A172 (cell line): ENCODE results near the gene KLK12. TPM values are rescaled to one million over a fixed set of nuclear protein-coding genes. Genes with fewer than 3 reads are reported as not detected.

Experiments used
- DNase-seq: peaks from one replicate; pipeline ENCODE4 v3.0.0-alpha.2; 2015; ENCODE audit warnings: low spot score
- total RNA-seq: library from RNA; depleted of rRNA; stranded (reverse); fragments of >200 nt; shearing (Covaris generic); gene quantifications from 2 replicates; pipeline ENCODE4 v1.2.3, GENCODE V29; 2014

KLK12 gene
- total RNA-seq, 1 experiment from 2014 or later = not detected

DNA sequence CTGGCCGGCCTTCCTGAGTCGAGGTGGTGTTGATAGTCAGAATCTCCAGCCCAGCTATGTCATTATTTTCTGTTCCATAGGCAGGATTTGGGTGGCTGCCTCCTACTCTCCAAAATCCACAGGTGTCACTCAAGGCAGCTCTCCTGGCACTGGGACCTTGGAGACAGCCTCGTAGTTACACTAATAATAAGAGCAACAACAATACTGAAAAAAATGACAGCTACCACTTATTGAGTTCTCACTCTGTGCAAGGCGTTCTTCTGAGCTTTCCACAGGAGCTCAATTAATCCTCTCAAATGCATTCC is 12.2 kb upstream of the KLK12 start:
- no peak for DNase-seq

DNA sequence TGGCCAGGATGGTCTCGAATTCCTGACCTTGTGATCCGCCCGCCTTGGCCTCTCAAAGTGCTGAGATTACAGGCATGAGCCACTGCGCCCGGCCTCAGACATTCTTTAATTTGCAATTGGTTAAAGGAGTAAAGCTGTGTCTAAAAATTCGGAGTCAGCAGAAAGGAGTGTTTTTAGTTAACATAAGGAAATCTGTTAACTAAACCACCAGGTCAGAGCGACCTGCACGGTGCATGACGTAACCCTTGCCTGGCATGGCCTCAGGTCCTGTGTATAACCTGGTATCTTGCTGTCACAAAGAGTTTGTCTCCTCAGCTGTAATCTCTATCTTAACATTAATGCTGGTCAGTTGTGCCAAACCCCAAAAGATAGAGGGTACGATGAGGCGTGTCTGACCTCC is 9.5 kb upstream of the KLK12 start:
- DNase-seq = no peak

DNA sequence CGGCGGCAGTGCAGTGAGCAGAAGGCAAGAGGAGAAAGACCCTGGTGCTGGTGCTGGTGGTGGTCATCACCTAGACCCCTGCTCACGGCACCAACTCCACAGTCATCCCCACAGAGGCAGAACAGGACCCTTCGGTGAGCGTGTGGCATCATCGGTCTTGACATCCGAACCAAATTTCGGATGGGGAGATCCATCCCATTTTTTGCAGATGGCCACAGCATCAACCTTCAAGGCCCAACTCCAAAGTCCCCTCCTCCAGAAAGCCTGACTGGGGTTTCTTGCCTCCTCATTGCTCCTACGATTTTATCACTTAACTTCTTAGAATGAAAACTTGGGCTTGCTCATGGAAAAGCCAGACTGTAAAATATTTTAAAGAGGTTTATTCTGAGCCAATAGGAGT is 8.7 kb upstream of the KLK12 start:
- DNase-seq = no peak

DNA sequence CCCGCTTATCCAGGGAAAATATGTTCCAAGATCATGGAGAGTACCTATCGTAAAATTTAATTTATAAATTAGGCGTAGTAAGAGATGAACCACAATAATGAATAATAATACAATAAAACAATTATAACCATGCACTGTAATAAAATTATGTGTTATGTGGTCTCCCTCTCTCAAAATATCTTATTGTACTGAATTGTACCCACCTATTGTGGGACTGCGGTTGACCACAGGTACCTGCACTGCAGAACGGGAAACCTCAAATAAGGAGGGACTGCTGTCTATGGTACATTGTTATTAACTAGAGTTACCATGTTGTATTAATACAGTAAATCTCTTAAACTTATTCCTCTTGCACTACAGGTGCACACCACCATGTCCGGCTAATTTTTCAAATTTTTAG is 5.3 kb upstream of the KLK12 start:
- DNase-seq = no peak

DNA sequence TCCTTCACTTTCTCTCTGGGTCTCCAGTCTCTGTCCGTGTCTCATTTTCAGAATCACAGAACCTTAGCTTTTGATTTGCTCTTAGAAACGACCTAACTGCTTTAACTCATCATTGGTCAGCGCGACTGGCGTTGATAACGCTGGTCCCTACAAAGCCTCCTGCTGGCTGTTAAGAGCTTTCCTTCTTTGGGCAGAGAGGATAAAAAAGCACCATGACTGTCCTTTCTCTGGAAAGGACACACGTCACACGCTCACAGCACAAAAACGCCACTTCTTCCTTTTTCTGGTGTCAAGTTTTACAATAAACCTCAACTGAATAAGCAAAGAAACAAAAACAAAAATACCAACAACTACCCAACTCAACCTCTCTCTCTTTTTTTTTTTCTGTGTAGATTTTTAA is 1.7 kb upstream of the KLK12 start:
- no peak for DNase-seq

DNA sequence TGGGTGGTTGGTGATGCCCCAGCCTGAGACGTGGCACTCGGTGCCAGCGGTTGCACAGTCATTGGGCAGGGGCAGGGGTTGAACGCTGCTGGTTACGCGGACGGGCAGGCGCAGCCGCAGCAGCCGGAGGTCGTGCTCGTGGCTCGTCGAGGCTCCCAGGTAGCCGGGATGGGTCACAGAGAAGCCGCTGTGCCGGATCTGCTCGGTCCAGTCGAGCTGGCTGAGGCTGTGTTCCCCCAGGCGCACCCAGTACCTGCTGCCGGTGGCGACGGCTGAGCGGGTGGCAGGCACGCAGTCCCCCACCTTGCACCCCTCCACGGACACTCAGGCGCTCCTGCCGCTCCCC is 2.9 kb downstream of the KLK12 start:
- no peak for DNase-seq

DNA sequence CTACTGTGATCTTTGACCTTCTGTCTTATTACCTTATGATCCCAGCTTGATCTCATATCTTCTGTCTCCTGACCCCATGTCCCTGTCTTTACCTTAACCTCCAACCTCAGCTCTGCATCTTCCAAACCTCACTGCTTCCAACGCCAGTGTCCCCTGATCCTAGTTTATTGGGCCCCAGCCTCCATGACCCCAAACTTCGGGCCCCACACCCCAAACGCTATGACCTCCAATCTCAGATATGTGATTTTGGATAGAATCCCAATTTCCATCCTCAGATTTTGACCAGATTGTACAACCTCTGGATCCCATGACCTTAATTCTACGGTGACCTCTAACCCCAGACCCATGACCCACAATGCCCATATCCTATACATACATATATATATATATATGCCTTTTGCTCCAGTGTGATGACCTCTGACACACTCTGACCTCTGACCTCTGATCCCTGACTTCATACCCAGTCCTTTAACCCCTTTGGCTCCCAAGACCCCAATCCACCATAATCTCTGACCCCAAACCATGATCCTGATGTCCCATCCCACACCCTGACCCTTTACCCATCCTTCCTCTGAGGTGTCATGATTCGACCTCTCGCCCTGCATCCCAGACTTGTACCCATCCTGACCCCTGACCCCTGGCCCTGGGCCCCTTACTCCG is 3.5 kb downstream of the KLK12 start:
- DNase-seq = no peak

DNA sequence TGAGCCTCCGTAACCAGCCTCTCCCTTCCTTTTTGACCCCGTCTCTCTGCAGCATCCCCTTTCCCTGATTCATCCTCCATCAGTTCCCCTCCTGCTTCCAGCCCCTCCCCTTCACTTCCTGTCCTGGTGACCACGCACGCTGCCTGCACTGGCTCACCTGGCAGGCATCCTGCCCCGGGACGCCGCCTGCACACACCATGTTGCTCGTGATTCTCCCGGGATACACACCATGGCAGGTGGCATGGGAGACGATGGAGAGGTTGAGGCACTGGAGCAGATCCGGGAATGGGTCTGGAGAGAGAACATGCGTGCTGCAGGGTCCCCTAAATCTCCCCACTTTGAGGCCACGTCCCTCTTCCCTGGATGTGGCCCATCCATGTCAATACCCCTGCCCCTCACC is 4.2 kb downstream of the KLK12 start:
- no peak for DNase-seq

DNA sequence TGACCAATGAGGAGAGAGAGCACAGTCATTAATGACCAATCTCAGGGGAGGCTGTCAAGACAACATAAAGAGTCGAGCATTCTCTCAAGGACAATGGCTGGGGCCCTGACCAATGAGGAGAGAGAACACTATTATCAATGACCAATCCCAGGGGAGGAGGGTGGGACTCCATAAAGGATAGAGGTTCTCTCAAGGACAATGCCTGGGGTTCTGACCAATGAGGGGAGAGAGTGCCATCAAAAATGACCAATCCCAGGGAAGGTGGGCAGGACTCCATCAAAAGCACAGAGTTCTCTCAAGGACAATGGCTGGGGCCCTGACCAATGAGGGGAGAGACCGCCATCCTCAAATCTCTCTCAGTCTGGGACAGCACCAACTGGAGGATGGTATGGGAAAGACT is 5.1 kb downstream of the KLK12 start:
- DNase-seq = no peak

DNA sequence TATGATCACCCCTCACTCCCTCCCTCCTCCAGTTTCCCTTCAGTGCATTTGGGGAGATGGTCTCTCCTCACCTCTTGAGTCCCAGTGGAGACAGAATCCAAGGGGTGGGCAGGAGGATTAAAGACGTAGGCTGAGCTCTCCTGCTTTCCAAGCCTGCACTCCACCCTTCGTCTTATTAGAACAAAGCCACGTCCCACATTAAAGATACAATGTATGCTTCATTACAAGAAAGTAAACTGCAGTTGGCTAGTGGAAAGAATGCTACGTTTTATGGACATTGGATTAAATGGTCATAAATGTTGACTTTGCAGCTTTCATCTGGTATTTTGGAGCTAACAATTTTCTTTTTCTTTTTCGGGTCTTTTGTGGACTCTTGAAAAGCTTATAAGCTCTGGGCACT is 6.9 kb downstream of the KLK12 start:
- DNase-seq = no peak

DNA sequence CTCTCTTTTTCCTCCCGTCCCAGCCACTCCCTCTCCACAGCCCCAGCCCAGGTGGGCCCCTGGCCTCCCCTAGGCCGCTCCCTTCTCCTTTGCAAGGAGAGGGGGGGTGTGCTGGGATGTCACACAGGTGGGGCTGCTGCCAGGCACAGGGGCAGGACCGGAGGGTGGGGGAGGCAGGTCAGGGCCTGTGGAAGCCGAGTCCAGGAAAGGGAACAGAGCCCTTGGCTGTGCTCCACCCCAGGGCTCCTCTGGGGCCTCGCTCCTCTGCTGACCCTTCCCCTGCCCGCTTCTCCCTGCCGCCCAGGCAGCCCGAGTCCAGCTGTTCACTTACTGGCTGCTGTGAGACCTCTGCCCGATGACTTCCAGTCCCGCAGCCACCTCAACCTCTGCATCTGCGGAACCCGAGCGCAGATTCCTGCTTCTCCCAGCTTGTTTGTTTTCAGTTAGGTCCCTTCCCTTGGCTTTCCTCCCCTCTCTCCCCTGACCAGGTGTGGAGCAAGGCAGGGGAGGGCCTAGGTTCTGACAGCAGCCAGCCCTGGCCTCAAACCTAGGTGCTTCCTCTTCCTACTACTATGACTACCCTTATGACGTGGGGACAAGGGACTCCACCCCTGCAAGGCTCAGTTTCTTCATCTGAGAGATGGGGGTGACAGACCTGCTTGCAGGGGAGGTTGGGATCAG is 7.5 kb downstream of the KLK12 start:
- DNase-seq = no peak

DNA sequence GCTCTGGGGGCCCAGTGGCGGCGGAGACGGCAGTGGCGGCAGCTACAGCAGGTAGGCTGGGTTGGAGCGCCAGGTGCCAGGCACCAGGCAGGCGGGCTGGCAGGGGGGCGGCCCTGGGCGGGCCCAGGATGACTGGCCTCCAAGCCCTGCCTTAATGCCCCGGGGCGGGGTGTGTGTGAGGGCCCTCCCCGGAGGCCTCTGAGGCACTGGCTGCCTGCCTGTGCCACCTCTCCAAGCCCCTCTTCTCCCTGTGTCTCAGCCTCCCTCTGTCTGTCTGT is 8.3 kb downstream of the KLK12 start, which contains the start of gene KLK11:
Gene KLK11, minus strand, starts transcription at position 63 of the 278 bp plus-strand sequence. CDS start 985 bp downstream, outside the sequence.
- no peak for DNase-seq

DNA sequence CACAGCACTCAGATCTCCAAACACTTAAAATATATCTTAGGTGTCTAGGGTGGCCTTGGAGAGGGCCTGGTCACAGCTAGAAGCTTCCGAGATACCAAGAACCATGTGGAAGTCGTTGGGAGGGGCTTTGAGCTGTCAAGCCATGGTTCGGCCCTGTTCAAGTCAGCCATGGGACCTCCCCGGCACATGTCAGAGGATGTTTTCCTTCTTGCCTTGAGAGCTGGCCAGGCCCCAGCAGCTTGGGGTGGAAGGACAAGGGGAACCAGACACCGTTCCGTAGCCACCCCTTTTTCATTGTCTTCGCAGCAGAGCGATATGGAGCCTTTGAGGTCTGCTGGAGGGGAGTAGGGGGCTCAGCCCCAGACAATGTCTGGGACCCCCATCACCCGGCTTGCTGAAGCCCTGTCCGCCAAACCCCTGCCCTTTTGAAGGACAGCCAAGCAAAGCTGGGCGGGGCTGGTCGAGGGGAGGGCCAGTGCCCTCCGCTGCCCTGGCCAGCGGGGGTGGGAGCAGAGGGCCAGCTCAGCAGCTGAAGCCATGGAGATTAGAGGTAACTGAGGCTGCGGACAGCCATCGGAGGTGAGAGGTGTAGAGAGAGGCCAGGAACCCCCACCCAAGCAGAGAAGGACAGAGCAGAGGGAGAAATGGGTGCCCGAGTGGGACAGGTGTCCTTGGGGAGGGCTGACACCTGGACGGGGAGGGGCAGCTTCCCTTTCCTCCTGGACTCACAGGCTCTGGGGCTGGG is 8.8 kb downstream of the KLK12 start:
- DNase-seq = no peak

DNA sequence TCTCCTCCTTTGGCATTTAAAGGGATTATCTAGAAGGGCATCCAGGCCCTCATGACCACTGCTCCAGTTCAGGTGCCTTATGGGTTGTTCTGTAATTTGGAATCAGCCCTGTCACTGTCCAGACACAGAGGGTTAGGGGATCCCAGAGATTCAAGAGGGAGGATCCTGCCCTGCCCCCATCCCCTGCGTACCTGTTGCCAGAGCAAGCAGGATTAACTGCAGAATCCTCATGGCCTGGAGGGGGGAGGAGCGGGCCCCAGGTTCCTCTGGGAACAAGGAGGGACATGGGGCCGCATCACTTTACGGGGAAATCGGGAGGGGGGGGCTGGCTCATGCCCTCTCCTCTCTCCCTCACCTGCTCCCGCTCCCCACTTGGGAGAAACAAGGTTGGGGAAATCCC is 9.4 kb downstream of the KLK12 start:
- no peak for DNase-seq

DNA sequence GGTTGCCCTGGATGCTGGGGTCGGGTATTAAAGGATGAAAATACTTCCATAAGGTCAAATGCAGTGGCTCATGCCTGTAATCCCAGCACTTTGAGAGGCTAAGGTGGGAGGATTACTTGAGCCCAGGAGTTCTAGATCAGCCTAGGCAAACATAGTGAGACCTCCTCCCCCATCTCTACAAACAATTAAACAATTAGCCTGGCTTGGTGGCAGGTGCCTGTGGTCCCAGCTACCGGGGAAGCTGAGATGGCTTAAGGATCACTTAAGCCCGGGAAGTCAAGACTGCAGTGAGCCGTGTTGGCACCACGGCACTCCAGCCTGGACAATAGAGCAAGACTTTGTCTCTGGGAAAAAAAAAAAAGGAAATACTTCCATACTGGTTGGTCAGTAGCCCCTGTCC is 9.9 kb downstream of the KLK12 start:
- no peak for DNase-seq

DNA sequence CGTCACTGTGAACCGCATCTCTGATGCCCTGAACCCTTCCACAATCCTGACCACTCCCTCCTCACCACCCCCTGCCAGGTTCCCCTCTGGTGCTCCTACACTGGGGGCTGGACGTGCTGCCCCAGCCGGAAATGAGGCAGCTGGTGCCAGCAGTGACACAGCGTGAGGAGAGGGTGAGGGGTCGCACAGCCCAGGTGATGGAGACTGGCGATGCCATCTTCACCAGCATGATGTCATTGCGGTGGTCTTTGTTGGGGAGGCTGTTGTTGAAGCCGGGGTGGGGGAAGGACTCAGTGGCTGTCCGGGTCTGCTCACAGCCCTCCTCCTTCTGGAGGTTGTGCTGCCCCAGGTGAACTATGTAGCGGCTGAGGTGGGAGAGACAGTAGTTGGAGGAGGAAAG is 10.9 kb downstream of the KLK12 start:
- no peak for DNase-seq

DNA sequence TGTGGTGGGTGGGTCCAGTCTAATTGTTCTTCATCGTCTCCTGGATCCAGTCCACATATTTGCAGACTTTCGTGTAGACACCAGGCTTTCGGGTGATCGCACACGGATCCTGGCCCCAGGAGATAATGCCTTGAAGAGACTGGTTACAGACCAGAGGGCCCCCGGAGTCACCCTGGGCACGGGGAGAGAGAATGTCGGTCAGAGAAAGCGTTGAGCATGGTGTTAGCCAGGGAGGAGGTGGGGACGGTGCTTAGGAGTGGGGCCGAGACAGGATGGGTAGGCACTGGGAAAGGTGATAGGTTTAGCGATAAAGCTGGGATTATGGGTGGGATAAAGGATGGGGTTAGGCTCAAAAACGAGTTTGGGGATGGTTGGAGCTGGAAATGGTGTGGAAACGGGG is 12.3 kb downstream of the KLK12 start:
- DNase-seq = no peak

DNA sequence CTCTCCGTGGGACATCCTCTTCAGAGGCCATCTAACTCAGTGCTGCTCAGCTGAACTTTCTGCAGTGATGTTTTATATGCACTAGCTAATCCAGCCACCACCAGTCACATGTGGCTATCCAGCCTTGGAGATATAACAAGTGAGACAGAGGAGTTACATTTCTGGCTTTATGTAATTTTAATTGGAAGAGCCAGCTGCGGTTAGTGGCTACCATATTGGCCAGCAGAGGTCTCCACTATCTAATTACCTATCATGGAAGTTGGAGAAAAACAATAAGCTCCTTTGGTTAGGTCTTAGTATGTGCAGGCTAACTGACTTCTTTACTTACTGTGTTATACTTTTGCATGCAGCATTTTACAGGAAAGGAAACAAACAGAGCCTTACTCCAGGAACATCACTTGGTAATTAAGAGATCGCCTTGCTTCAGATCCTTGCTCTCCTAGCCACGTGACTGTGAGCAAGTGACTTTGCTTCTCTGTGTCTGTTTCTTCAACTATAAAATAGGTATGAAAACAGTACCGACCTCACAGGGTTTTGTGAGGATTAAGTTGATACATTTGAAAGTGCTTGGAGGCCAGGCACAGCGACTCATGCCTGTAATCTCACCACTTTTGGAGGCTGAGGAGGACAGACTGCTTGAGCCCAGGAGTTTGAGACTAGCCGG is 13.7 kb downstream of the KLK12 start:
- peak; percentile 45 for DNase-seq

DNA sequence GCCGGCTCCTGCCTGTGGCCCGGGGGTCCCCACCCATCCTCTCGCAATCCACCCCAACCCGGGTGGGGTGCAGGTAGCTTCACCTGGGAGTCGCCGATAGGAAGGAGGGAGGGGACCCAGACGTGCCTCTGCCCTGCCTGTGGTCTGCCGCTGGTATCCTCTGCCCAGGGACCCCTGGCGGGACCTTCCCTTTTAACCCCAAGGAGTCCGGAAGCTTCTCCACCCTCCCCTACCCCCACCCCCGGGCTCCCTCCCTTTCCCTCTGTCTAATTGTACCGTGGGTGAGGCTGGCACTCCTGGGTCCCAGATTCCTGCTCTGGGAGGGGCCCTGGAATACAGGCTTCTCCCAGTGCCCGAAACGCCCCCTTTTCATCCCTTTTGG is 15.3 kb downstream of the KLK12 start, which contains the start of gene KLK10:
Gene KLK10, minus strand, starts transcription at position 166 of the 382 bp plus-strand sequence. CDS start 579 bp downstream, outside the sequence.
- no peak for DNase-seq

DNA sequence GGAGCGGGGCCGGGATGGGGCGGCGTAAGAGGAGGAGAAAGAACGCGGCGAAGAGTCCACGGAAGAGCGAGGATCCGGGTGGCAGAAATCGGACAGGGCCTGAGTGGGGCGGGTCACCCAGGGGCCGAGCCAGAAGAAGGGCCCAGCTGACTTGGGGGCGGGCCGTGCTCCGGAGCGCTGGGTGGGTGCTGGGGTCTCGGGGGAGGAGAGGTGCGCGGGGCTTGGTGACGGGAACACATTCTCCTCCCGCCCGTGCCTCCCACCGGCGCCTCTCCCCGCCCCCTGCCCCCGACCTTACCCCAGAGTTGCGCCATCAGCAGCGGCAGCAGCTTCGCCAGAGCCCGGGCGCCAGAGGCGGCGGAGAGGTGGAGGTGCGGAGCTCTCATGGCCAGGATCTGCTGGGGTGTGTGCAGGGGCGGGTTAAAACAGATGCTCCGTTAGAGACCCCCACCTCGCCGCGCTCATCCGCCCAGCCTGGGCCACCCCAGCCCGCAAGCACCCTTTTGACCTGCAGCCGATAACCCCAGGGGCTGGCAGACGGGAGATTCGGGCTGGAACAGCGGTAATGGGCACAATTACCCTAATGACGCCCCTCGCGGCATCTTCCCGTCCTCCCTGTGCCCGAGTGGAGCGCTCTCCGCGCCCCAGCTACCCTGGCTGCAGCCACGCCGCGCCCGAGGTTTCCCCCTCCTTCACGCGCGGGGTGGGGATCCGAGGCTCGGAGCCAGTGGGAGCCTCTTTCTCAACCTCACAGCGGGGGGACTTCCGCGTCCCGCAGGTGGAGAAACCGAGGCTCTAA is 15.9 kb downstream of the KLK12 start:
- no peak for DNase-seq

DNA sequence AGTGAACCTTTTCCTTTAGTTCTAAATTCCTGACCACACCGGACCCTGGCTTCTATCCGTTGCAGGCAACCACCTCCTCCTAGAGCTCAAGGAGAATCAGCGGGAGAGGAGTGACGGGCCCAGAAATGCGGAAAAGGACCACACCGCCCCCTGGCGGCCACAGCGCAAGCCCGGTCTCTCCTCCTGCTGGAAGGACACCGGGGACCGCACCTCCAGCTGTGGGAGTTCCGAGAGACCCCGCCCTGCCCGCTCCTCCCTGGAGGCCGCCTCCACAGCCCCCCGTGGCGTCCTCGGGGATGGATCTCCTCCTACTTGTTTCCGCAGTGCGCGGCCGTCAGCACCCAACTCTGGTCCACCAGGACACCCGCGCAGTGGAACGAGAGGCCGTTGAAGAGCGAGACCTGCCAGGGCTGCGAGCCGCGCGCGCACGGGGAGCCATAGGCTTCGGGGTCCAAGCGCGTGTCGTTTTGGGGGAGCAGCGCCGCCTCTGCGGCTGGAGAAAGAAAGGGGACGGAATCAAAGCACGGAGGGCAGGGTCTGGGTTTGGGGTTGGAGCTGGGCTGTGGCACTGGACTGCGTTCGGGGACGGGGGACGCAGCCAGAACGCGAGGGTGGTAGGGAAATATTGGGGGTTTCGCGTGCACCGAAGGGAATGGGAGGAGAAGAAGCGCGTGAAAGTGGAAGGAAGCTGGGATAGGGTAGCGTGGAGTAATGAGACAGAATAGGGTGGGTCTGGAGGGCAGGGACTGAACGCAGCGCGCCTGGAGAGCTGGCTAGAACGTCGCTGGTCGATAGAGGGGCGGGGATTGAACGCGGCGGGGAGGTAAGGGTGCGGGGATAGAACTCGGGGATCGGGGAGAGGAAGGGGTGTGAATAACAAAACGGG is 17.8 kb downstream of the KLK12 start:
- no peak for DNase-seq
